ENCODE results near the gene DNMT3L.
"Not testable (repeated sequence)": the region's sequence is repeated elsewhere in the genome, so short reads cannot be mapped to it uniquely, and the experiment has no call there.

Gene DNMT3L

GRCh38 chr21:44275041-44275440, 13.3 kb upstream of the DNMT3L start:
- DNase-seq, result no peak

- DNase-seq, result no peak
Observed at GRCh38 chr21:44273046-44273445, 11.3 kb upstream of the DNMT3L start.

GRCh38 chr21:44272284-44272858, 10.7 kb upstream of the DNMT3L start:
- DNase-seq, result no peak

- no peak for DNase-seq
Observed at GRCh38 chr21:44271558-44272283, 10.0 kb upstream of the DNMT3L start.

- no peak for DNase-seq
Observed at GRCh38 chr21:44269090-44269489, 7.4 kb upstream of the DNMT3L start.

GRCh38 chr21:44267655-44268142, 6.0 kb upstream of the DNMT3L start:
- no peak for DNase-seq

- no peak for DNase-seq
Observed at GRCh38 chr21:44265734-44266270, 4.1 kb upstream of the DNMT3L start.

- DNase-seq, result no peak
Observed at GRCh38 chr21:44263768-44264167, 2.1 kb upstream of the DNMT3L start.

- DNase-seq, result no peak
Observed at GRCh38 chr21:44263221-44263760, 1.6 kb upstream of the DNMT3L start.

GRCh38 chr21:44262338-44263056, 800 bp upstream of the DNMT3L start:
- no peak for DNase-seq

- no peak for DNase-seq
Observed at GRCh38 chr21:44260791-44261631, 686 bp downstream of the DNMT3L start.

- no peak for DNase-seq
Observed at GRCh38 chr21:44260066-44260465, 1.6 kb downstream of the DNMT3L start.

- DNase-seq, result no peak
Observed at GRCh38 chr21:44259082-44259705, 2.5 kb downstream of the DNMT3L start.

GRCh38 chr21:44258056-44258725, 3.5 kb downstream of the DNMT3L start:
- DNase-seq, result no peak

GRCh38 chr21:44255511-44255981, 6.2 kb downstream of the DNMT3L start:
- DNase-seq, result no peak

GRCh38 chr21:44253832-44254710, 7.6 kb downstream of the DNMT3L start:
- no peak for DNase-seq

GRCh38 chr21:44249204-44250037, 12.3 kb downstream of the DNMT3L start:
- DNase-seq, result not testable (repeated sequence)

- DNase-seq, result not testable (repeated sequence)
Observed at GRCh38 chr21:44247904-44248303, 13.8 kb downstream of the DNMT3L start.

GRCh38 chr21:44243980-44244379, 17.7 kb downstream of the DNMT3L start:
- DNase-seq, result not testable (repeated sequence)

Data from activated effector memory CD4-positive, alpha-beta T cell treated with Interleukin-2 at 50 U/mL for 16 hours (primary cell).